BLaER1 treated with 17β-estradiol and CSF1 and Interleukin-3, amounts not matched to agents 10 nM and 100 nM (cell line): ENCODE measurements around the gene UBXN11.

Source experiments
- H3K27ac ChIP-seq, 11 experiments: shearing (Covaris generic); formaldehyde crosslinking; 2 replicates each; pipeline ENCODE4 v1.8.1; 2022
- H3K27me3 ChIP-seq, 11 experiments: shearing (Covaris generic); formaldehyde crosslinking; 2 replicates each; pipeline ENCODE4 v1.8.1; 2022
- H3K36me3 ChIP-seq, 11 experiments: shearing (Covaris generic); formaldehyde crosslinking; 2 replicates each; pipeline ENCODE4 v1.8.1; 2022
- H3K4me1 ChIP-seq, 10 experiments: shearing (Covaris generic); formaldehyde crosslinking; 2 replicates each; pipeline ENCODE4 v1.8.1; 2022
- H3K4me2 ChIP-seq, 11 experiments: shearing (Covaris generic); formaldehyde crosslinking; 2 replicates each; pipeline ENCODE4 v1.8.1; 2022
- H3K4me3 ChIP-seq, 10 experiments: shearing (Covaris generic); formaldehyde crosslinking; 2 replicates each; pipeline ENCODE4 v1.8.1; 2022
- H3K9ac ChIP-seq, 11 experiments: shearing (Covaris generic); formaldehyde crosslinking; 2 replicates each; pipeline ENCODE4 v1.8.1; 2022
- H3K9me3 ChIP-seq, 11 experiments: shearing (Covaris generic); formaldehyde crosslinking; replicated peaks in 1 of 11; 2 replicates each; pipeline ENCODE4 v1.8.1; 2022
- H4K20me1 ChIP-seq, 11 experiments: shearing (Covaris generic); formaldehyde crosslinking; 2 replicates each; pipeline ENCODE4 v1.8.1; 2022
- Cebpa-rat ChIP-seq, 11 experiments: shearing (Covaris generic); IDR thresholded peaks; 2 replicates each; pipeline ENCODE4 v1.8.1; 2022

The UBXN11 gene

DNA sequence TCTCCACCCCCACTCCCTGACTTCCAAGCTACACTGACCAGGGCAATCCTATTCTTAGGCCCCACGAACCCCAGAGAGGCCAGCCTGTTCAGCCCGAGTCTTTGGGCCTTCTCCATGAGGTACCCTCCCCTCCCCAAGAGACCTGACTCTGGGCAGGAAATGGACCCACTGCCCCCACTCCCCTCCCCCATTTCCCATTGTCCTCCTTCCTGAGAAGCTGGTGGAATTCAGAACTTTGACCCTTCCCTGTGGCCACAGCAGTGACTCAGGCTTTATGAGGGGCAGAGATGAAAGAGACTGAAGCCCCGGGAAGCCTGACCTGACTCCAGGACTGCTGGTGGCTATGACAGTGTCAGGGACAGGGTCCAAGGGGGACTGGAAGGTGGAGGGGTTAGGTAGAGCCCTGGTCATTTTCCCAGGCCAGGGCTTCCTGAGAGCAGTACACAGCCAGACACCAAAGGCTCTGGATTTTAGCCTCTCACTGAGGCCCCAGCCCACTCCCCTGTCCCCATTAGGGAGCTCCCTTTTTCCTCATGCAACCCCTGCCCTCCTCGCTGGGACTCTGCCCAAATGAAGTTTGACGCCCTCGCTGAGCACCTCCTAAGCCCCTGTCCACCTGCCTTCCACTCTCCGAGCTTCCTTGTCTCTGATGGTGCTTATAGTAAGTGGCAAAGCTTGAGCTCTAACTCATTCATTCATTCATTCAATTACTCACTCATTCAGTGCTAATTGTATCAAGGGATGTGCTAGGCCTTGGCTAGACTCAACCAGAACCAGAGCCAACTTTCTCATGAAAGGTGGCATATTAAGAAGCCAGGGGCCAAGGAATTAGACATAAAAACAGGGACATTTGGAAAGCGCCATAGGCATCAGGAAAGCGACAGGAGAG, 44.5 kb upstream of the UBXN11 start:
- no peak for TF ChIP-seq Cebpa-rat (IDR thresholded peaks at IDR 0.05)
- no peaks in the 10 kb centered on the region for H3K9me3 ChIP-seq
- H4K20me1 ChIP-seq: no peaks in the 10 kb centered on the region
- peaks cover 0 to 11% (median 8%) of the 10 kb centered on the region in 10 experiments; a peak in 15 of 20 replicates for H3K4me1 ChIP-seq
- H3K27ac ChIP-seq: no peak overlapping the region
- no peak overlapping the region for H3K4me2 ChIP-seq
- no peaks in the 10 kb centered on the region for H3K36me3 ChIP-seq
- H3K9ac ChIP-seq: no peak overlapping the region
- H3K4me3 ChIP-seq: no peak overlapping the region
- H3K27me3 ChIP-seq: no peaks in the 10 kb centered on the region

DNA sequence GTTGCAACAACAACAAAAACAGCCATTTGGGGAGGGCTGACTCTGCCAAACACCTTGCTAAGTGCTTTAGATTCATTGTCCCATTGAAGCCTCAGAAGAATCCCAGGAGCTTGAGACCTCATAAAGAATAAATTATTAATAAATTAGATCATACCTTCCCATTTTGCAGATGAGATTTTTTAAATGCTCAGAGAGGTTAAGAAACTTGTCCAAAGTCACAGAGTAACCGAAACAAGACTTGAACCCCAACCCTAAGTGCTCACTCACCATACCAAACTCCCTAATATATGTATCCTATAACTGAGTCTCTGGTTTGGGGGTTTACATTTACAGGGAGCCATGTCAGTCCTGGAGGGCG, 43.9 kb upstream of the UBXN11 start:
- no peak overlapping the region for H3K4me2 ChIP-seq

DNA sequence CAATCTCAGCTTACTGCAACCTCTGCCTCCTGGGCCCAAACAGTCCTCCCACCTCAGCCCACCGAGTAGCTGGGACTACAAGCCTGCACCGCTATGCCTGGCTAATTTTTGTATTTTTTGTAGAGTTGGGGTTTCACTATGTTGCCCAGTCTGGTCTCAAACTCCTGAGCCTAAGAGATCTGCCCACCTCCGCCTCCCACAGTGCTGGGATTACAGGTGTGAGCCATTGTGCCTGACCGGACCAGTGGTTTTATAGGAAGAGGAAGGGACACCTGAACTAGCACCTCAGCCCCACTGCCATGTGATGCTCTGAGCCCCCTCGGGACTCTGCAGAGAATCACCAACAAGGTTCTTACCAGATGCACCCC, 43.4 kb upstream of the UBXN11 start:
- TF ChIP-seq Cebpa-rat (IDR thresholded peaks at IDR 0.05): no peak
- Histone ChIP-seq H3K4me3 (no peak overlapping the region), H3K27ac (no peak overlapping the region), H4K20me1 (no peaks in the 10 kb centered on the region), H3K9me3 (no peaks in the 10 kb centered on the region), H3K27me3 (no peaks in the 10 kb centered on the region), H3K4me2 (no peak overlapping the region), H3K4me1 (peaks cover 0 to 16% (median 10%) of the 10 kb centered on the region in 10 experiments; a peak in 14 of 20 replicates), H3K36me3 (no peaks in the 10 kb centered on the region), H3K9ac (no peak overlapping the region)

More for the DNA sequence above, 43.9 kb upstream of the UBXN11 start:
- no peak for TF ChIP-seq Cebpa-rat (IDR thresholded peaks at IDR 0.05)
- H3K27ac ChIP-seq: no peak overlapping the region
- H3K4me1 ChIP-seq: peaks cover 0 to 16% (median 10%) of the 10 kb centered on the region in 10 experiments; a peak in 14 of 20 replicates
- H4K20me1 ChIP-seq: no peaks in the 10 kb centered on the region
- H3K9me3 ChIP-seq: no peaks in the 10 kb centered on the region
- H3K36me3 ChIP-seq: no peaks in the 10 kb centered on the region
- no peak overlapping the region for H3K9ac ChIP-seq
- H3K27me3 ChIP-seq: no peaks in the 10 kb centered on the region
- H3K4me3 ChIP-seq: no peak overlapping the region

DNA sequence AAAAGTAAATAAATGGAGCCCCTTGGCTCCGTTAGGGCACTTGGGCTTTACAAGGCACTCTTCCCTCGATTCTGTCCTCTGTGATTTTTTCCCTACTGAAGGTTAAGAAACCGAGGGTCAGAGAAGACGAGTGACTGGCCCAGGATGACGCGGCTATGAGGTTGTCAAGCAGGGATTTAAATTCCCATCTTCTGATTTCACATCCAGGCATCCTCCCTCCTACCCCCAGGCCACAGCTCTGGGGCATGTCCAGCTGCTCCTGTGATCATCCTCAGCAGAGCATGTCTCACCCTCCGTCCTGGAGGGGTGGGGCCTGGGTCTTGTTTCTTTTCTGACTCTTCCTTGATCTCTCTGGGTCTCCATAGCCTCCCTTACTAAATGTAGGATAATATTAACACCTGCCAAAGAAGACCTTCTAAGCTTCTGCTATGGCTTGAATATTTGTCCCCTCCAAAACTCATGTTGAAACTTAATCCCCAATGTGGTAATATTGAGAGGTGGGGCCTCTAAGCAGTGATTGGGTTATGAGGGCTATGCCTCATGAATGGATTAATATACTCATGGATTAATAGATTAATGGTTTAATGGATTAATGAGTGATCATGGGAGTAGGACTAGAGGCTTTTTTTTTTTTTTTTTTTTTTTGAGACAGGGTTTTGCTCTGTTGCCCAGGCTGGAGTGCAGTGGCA, 42.9 kb upstream of the UBXN11 start:
- Histone ChIP-seq H3K9me3 (no peaks in the 10 kb centered on the region), H3K4me2 (no peak overlapping the region), H3K36me3 (no peaks in the 10 kb centered on the region), H3K4me3 (no peak overlapping the region), H4K20me1 (no peaks in the 10 kb centered on the region), H3K27me3 (no peaks in the 10 kb centered on the region), H3K4me1 (peaks cover 0 to 16% (median 10%) of the 10 kb centered on the region in 10 experiments; a peak in 14 of 20 replicates), H3K9ac (no peak overlapping the region), H3K27ac (no peak overlapping the region)
- TF ChIP-seq Cebpa-rat (IDR thresholded peaks at IDR 0.05): no peak

DNA sequence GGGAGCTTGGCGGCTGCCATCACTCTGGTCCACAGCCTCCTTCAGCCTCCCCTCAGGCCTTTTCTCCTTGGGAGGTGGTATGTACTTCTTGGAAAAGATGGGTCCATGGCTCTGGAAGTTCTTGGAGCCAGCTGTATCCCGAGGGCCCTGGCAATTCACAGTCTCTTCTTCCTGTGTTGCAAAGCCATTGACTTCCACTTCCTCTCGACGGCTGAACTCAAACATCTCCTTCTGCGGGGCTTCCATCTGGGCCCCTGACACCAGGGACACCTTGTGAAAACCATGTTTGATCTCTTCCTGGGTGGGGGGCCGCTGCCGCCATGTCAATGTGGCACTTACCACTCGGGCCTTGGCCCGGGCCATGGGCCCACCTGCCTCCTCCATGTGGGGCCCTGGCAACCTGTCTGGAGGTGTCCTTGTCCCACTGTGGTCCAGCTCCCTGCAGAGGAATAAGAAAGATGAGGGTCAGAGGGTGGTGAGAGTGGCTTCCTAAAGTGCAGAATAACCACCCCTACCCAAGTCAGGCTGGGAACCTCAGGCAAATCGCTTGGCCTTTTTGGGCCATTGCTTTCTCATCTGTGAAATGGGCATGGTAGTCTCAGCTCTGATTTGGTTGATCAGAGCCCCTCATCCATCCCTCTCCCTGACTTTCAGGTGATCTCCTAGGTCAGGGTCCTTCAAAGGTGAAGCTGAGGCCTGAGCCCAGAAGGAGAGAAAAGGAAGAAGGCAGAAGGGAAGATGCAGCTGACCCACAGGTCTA, 40.0 kb upstream of the UBXN11 start:
- no peak overlapping the region for H3K9ac ChIP-seq
- no peak for TF ChIP-seq Cebpa-rat (IDR thresholded peaks at IDR 0.05)
- peak overlapping the region in 8 of 11 experiments; percentile 13 to 77 (median 48); a peak in 13 of 22 replicates for H3K4me2 ChIP-seq
- peaks cover 0 to 16% (median 10%) of the 10 kb centered on the region in 10 experiments; a peak in 14 of 20 replicates for H3K4me1 ChIP-seq
- H3K27me3 ChIP-seq: no peaks in the 10 kb centered on the region
- H3K4me3 ChIP-seq: no peak overlapping the region
- H3K27ac ChIP-seq: peak overlapping the region in 3 of 11 experiments; percentile 3 to 48 (median 19); a peak in 3 of 22 replicates
- no peaks in the 10 kb centered on the region for H3K36me3 ChIP-seq
- H3K9me3 ChIP-seq: no peaks in the 10 kb centered on the region
- H4K20me1 ChIP-seq: no peaks in the 10 kb centered on the region

DNA sequence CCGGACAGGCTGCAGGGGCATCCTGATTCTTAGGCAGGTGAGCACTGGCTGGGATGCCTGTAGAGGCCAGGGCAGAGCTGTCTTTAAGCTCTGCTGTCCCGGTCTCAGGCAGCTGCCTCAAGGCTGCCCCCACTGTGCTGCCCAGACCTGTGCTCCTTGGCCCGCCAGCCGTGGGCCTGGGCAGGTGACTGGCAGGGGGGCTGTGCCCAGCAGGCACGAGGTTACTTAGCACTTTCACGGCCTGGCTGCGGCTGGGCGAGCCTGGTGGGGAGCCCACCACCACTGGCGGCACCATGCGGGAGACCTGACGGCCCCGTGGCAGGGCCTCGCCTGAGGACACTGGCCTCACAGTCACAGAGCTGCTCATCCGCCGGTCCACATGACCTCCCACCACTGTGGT, 39.3 kb upstream of the UBXN11 start:
- no peaks in the 10 kb centered on the region for H3K27me3 ChIP-seq
- peak overlapping the region in 3 of 11 experiments; percentile 3 to 48 (median 19); a peak in 3 of 22 replicates for H3K27ac ChIP-seq
- peaks cover 0 to 16% (median 10%) of the 10 kb centered on the region in 10 experiments; a peak in 14 of 20 replicates for H3K4me1 ChIP-seq
- no peaks in the 10 kb centered on the region for H4K20me1 ChIP-seq
- no peak overlapping the region for H3K4me3 ChIP-seq
- H3K4me2 ChIP-seq: peak overlapping the region in 7 of 11 experiments; percentile 13 to 77 (median 49); a peak in 10 of 22 replicates
- no peaks in the 10 kb centered on the region for H3K9me3 ChIP-seq
- H3K9ac ChIP-seq: no peak overlapping the region; a peak in 1 of 22 replicates
- H3K36me3 ChIP-seq: no peaks in the 10 kb centered on the region
- TF ChIP-seq Cebpa-rat (IDR thresholded peaks at IDR 0.05): no peak

DNA sequence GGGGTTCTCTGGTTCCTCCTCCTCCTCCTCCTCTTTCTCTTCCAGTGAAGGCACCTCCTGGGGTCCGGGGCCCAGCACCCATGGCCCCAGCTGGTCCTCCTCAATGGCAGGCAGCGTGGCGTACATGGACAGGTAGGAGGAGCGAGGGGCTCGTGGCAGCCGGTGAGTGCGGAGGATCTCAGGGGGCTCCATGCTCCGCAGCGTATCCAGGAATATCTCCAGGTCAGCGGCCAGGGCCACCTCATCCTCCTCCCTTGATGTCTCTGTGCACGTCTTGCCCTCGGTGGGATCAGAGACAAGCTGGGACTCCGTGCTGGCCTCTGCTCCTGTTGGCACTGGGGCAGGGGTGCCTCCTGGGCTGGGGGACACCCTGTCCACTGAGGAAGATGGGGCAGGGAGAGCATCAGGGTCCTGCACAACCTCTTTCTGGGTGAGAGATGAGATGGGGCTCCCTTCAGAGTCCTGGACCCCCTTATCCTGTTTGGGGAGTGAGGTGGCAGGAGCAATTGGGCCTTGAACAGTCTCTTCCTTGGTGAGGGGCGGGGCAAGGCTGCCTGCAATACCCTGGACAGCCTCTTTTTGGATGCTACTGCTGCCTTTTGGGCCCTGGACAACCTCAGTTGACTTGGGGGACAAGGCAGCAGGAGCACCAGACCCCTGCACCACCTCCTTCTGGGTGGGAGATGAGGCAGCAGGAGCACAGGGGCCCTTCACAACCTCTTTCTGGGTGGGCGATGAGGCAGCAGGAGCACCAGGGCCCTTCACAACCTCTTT, 37.9 kb upstream of the UBXN11 start:
- H3K36me3 ChIP-seq: no peaks in the 10 kb centered on the region
- no peak for TF ChIP-seq Cebpa-rat (IDR thresholded peaks at IDR 0.05)
- no peak overlapping the region for H3K4me3 ChIP-seq
- H3K9me3 ChIP-seq: no peaks in the 10 kb centered on the region
- no peak overlapping the region for H3K27ac ChIP-seq
- no peaks in the 10 kb centered on the region for H4K20me1 ChIP-seq
- H3K9ac ChIP-seq: no peak overlapping the region
- no peak overlapping the region for H3K4me2 ChIP-seq
- peaks cover 0 to 16% (median 10%) of the 10 kb centered on the region in 10 experiments; a peak in 14 of 20 replicates for H3K4me1 ChIP-seq
- no peaks in the 10 kb centered on the region for H3K27me3 ChIP-seq

DNA sequence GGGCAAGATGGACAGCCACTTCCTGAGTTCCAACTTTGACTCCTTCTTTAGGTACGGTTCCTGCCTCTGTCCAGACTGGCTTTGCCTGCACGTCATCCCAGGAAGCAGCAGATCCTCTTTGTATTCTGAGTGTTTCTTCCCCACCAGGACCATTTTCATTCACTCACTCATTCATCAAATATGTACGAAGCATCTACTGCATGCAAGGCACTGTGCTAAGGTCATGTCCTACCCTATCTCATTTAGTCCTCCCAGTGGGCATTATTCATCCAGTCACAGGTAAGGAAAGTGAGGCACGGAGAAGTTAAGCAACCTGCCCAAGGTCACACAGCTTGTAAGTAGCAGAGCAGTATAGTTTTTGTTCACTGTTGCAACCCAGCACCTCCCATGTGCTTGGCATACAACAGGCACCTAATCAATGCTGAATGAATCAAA, 33.6 kb upstream of the UBXN11 start:
- H3K36me3 ChIP-seq: no peaks in the 10 kb centered on the region
- no peak overlapping the region for H3K9ac ChIP-seq
- H3K4me3 ChIP-seq: no peak overlapping the region
- peaks cover 7 to 31% (median 26%) of the 10 kb centered on the region in 10 experiments; a peak in 18 of 20 replicates for H3K4me1 ChIP-seq
- H3K9me3 ChIP-seq: no peaks in the 10 kb centered on the region
- no peak overlapping the region for H3K4me2 ChIP-seq
- no peak for TF ChIP-seq Cebpa-rat (IDR thresholded peaks at IDR 0.05)
- peaks cover 17 to 27% (median 22%) of the 10 kb centered on the region in 11 experiments for H3K27me3 ChIP-seq
- no peak overlapping the region for H3K27ac ChIP-seq
- 0 out of 22 replicates have a peak, but pooled peaks cover 0 to 5% (median 0%) of the 10 kb centered on the region in 11 experiments for H4K20me1 ChIP-seq
